Activated T-cell treated with anti-CD3 and anti-CD28 coated beads, Interleukin-2, amount 50 U/mL, for 48 hours (primary cell): ENCODE data around the gene GRIK2.

Experiments
- DNase-seq, 2 experiments: peaks; one replicate each; pipeline ENCODE4 v3.0.0-alpha.2; 2020

GRIK2 gene

GRCh38 chr6:101728956-101729355, 335.4 kb downstream of the GRIK2 start:
- DNase-seq, result no peak

DNA sequence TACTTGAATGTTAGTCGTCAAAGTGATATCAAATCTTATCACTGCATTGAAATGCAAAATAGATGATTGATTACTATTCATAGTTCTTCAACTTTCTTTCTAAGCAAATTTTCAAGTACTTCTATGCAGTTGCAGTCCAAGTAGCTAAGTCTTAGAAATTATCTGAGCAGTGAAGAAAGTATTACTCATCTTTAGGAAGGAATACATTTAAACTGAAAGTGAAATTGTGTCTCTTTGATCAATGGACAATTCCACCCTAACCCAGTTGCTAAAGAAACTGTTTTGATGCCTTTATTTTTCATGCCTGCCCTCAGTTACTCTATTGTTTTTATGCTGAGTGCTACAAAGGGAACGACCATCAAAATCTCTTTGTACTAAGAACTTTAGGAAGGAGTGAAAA, 337.4 kb downstream of the GRIK2 start:
- DNase-seq, result no peak

GRCh38 chr6:101733899-101734298, 340.4 kb downstream of the GRIK2 start:
- no peak for DNase-seq

GRCh38 chr6:101738481-101738880, 345.0 kb downstream of the GRIK2 start:
- DNase-seq, result no peak

DNA sequence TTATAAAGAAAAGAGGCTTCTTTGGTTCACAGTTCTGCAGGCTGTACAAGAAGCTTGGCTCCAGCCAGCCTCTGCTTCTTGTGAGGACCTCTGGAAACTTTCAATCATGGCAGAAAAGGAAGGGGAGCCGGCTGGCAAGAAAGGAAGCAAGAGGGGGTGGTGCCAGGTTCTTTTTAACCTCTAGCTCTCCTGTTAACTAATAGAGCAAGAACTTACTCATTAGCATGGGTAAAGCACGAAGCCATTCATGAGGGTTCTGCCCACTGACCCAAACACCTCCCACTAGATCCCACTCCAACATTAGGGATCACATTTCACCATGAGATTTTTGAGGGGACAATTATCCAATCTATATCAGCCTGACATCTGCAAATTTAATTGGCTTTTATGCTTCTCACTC, 347.1 kb downstream of the GRIK2 start:
- no peak for DNase-seq

DNA sequence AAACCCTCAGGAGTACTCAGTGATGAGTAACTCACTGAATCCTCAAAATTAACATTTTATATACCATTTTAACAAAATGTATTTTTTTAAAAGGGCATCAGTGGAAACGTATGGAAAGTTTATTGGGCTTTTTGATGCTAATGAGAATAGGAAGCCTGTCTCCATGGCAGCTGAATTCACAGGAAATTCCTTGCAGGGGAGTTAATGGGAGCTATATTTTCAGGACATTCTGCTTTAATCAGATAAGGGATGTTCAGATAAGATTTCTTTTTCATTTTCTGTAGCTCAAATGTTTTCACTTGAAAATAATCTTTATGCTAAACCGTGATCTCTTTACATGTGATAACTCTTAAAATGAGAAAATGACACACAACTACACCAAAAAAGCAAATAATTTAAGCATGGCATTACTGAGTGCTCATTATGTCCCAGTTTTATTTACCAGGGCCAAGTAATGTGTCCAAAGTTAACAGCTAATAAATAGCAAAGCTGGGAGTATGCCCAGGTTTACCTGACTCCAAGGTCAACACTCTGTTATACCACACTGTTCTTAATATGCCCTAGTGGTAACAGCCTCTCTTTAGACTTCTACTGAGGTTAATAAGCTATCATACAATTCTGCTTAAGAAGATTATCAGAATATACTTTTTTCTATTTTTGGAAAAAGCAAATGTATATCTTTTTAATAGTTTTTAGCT, 348.1 kb downstream of the GRIK2 start:
- no peak for DNase-seq

GRCh38 chr6:101747160-101747559, 353.7 kb downstream of the GRIK2 start:
- DNase-seq, result no peak

DNA sequence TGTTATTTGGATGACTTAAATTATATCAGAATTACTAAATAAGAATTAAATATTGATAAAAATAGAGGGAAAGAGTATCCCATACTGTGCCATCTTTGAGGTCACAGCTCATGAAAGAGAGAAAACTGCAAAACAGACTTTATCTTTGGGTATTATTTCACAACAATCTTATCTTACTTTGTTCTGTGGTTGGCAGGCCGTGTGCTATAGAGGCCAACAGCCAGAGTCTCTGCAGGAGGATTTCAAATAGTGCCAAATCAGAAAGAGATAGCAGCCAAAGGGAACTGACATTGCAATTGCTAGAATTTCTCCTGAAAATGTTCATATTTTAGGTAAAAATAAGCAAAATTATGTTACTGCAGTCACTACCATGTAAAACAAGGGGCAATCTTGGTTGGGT, 354.2 kb downstream of the GRIK2 start:
- DNase-seq, result no peak

DNA sequence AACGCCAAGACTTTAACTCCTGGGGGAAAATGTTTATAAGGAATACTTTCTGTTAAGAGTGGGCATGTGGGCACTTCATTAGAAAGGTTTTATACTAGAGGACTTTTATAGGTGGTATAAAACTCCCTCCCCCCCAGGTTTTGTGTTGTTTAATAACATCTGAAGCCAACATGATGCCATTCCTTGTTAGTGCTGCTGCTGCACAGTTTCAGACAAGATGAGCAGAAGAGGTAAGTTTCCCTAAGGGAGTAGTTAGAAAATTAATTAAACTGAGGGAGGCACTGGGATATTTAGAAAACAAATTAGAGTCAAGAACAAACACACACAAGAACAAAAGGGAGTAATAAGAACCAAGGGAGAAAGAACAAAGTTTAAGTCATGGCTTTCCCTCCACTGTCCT, 362.4 kb downstream of the GRIK2 start:
- no peak for DNase-seq

DNA sequence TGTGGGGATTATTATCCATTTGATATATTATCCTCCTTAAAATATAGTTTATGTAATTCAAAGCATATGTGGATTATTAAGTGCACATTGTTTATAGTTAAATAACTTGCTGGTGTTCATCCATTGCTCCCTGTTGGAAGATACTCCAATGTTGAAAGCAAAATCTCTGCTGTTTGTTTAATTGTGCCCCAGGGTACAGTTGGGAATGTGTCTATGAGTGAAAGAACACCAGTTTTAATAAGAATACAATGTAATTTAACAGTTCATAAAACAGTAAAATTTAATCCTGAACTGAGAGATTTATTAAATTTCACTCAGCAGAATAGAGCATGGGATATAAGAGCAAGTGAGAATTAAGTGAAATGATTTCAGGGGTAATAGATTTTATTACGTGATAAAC, 364.9 kb downstream of the GRIK2 start:
- no peak for DNase-seq

GRCh38 chr6:101760843-101761621, 367.5 kb downstream of the GRIK2 start:
- no peak for DNase-seq

- no peak for DNase-seq
Observed at GRCh38 chr6:101762851-101763250, 369.3 kb downstream of the GRIK2 start.

DNA sequence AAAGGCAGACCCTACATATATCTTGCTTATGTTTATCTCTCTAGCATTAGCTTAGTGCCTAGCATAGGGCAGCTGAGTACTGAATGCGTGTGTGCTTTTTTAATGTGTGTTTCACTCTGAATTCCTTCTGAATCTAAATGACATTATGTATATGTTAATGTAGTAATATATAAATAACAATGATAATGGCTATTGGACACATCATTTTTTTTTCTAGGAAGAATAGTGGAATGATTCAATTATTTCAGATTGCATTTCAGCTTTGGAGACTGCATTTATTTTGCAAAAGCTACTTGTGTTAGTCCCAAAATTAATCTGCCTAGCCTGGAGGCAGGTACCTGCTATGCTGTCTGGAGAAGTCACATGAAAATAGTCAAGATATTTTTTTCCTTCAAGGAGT, 371.8 kb downstream of the GRIK2 start:
- no peak for DNase-seq

DNA sequence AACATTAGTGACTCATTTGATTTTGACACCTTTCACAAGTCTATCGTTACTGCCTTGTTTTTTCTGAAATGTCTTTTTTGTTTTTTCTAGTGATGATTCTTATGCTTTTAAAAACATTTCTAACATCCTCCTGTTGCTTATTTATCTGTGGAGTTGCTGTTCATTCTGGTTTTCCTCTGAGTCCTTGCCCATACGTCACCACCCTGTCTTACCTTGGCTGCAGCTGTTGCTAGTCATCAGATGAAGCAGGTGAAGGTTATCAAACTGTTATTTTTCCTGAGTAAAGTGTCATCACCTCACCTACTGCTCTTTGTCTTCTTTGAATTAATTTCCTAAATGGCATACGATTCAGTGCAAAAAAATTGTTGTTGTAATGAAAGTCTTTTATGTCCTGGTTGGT, 376.6 kb downstream of the GRIK2 start:
- no peak for DNase-seq

DNA sequence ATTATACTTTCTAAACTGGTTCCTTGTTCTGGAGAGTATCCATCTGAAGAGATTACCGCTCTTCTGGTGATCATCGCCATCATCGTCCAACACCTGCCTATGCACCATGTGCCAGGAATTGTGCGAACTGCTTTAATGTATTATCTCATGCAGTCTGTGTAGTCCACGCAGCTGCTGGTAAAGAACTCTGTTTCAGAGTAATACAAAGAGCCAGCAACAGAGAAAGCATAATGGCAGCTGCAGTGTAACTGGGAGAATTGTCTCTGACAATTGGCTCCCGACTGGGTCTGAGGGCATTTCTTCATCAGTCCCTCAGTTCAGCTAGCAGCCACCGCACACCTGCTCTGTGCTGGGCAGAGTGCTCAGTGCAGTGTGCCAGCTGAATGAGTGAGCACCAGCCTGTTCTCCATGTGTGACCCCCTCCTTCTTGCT, 383.4 kb downstream of the GRIK2 start:
- no peak for DNase-seq

DNA sequence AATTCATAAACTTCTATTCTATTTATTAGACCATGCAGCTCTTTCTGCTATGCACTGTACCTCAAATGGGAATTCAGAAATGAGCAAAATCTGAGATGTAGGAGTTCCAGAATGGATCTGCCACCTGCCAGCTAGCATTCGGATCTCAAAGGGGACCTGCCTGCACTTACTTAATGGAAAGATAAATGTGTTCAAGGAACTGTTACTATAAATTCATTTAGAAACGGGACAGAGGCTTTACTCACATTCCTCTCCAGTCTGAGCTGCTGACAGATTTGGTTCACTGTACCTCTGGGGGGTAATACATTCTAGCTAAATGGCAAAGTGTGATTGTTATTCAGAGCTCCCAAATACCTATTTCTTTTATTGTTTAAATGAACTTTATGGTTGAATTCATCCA, 384.1 kb downstream of the GRIK2 start:
- DNase-seq, result no peak

- DNase-seq, result no peak
Observed at GRCh38 chr6:101779051-101779844, 385.7 kb downstream of the GRIK2 start.

- DNase-seq, result no peak
Observed at GRCh38 chr6:101783287-101783686, 389.8 kb downstream of the GRIK2 start.

DNA sequence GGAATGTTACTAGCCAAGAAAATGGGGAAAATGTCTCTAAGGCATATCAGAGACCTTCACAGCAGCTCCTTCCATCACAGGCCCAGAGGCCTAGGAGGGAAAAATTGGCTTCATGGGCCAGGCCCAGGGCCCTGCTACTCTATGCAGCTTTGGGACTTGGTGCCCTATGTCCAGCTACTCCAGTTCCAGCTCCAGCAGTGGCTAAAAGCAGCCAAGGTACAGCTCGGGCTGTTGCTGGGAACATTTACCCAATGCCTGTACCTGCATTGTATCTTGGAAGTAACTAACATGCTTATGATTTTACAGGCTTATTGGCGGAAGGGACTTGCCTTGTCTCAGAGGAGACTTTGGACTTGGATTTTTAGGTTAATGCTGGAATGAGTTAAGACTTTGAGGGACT, 390.6 kb downstream of the GRIK2 start:
- no peak for DNase-seq

DNA sequence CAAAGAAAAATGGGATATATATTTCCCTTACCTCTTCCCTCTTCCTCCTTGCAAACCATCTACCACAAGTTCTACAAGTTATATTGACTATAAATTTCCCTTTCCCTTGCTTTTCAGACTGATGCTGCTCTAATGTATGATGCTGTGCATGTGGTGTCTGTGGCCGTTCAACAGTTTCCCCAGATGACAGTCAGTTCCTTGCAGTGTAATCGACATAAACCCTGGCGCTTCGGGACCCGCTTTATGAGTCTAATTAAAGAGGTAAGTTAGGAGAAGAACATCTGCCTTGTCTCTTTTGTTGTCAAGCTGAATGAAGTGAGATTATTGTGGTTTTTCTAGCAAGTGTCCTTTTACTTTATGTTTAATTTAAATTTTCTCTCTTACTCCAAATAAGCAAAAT, 406.0 kb downstream of the GRIK2 start:
- no peak for DNase-seq

GRCh38 chr6:101800598-101800997, 407.1 kb downstream of the GRIK2 start:
- no peak for DNase-seq

DNA sequence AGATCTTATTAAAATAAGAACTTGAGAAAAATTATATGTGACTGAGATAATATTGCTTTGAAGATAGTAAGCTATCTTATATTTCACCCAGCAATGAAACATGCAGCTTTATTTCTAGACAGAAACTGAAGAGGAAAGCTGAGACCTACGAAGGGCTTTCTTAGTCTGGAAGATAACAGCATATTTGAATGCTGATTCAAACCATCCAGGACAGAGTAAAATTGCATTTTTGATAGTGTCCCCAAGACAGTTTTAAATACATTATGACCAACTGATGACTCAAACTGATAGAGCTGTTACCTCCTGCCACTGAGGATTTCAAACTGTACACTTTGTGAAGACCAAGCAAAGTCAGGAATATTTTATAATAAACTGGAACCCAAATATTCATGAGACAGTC, 409.6 kb downstream of the GRIK2 start:
- no peak for DNase-seq

DNA sequence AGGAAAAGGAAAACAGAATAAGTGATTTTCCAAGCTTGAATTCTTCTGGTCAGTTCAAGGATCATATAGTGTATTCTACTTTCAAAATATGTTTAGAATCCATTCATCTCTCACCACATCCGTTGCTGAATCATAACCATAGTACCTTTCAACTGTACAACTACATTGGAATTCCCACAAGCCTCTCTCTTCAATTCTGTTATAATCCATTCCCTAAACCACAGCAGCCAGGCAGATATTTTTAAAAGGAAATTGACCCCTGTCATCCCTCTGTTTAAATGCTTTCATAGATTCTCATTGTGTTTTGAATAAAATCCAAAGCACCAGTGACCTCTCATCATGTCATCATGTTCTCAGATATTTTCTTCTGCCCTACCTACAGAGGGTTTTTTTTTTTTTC, 412.7 kb downstream of the GRIK2 start:
- no peak for DNase-seq

DNA sequence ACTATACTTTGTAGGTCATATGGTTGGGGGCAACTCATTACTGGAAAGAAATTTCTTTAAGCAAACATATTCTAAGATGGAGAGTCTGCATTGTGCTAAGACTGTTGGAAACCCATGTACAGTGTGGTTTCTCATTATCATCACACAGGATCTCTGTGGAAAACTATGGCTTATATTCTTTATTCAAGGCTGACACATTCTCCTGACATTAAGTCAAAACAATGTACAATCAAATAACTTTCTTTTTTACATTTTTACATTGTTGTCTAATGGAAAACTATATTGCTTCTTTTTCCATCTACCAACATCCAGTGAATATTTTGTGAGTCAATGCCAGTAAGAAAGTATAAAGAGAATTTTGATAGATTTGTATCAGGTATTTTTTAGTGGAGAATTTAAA, 417.6 kb downstream of the GRIK2 start:
- DNase-seq, result no peak
